Esophagus squamous epithelium (tissue), 4 donors: Measurements from ENCODE around the gene KCTD5.

Experiments used
- CTCF ChIP-seq, 6 experiments: fragments of 450-650 bp in 4 of 6; fragments of 200-600 bp in 2 of 6; sonication (generic) in 2 of 6; IDR thresholded peaks; one replicate each; pipeline ENCODE4 v1.5.1; 2016 to 2019; ENCODE audit warnings: antibody characterized with exemption in 6 of 6, mild to moderate bottlenecking in 4 of 6, moderate library complexity in 4 of 6
- POLR2A ChIP-seq, 4 donors: fragments of 450-650 bp; IDR thresholded peaks; one replicate each; pipeline ENCODE4 v1.6.1; 2017; ENCODE audit warnings: antibody characterized with exemption in 4 of 4, mild to moderate bottlenecking in 4 of 4, moderate library complexity in 3 of 4

GRCh38 chr16:2663553-2664546, 18.5 kb upstream of the KCTD5 start:
- TF ChIP-seq CTCF (IDR thresholded peaks at IDR 0.05) = no peak
- no peak for TF ChIP-seq POLR2A (IDR thresholded peaks at IDR 0.05)
